Measurements from ENCODE around the gene LRBA.

Gene LRBA

GRCh38 chr4:150888625-150889024 lies 126.5 kb downstream of the LRBA start:
- no peaks in the 10 kb centered on the region for H3K27me3 Mint-ChIP-seq
- peaks cover 7% of the 10 kb centered on the region for H3K4me1 Mint-ChIP-seq
- H3K27ac Mint-ChIP-seq, result no peak overlapping the region
- no peaks in the 10 kb centered on the region for H3K9me3 Mint-ChIP-seq
- DNase-seq (ENCODE audit: low spot score in 2 of 2) (no peak), ATAC-seq (ENCODE audit: low read depth) (no peak)
- no peak overlapping the region for H3K4me3 Mint-ChIP-seq
- H3K36me3 Mint-ChIP-seq, result peaks cover 26% of the 10 kb centered on the region

- ATAC-seq (ENCODE audit: low read depth) (no peak), DNase-seq (ENCODE audit: low spot score in 2 of 2) (no peak)
- H3K4me3 Mint-ChIP-seq, result no peak overlapping the region
- peaks cover 23% of the 10 kb centered on the region for H3K36me3 Mint-ChIP-seq
- no peaks in the 10 kb centered on the region for H3K9me3 Mint-ChIP-seq
- H3K4me1 Mint-ChIP-seq, result peaks cover 7% of the 10 kb centered on the region
- H3K27ac Mint-ChIP-seq, result peak overlapping the region; percentile 1
- H3K27me3 Mint-ChIP-seq, result no peaks in the 10 kb centered on the region
Observed at GRCh38 chr4:150888217-150888616, 126.9 kb downstream of the LRBA start.

- H3K4me1 Mint-ChIP-seq, result peaks cover 7% of the 10 kb centered on the region
- peaks cover 18% of the 10 kb centered on the region for H3K36me3 Mint-ChIP-seq
- ATAC-seq (ENCODE audit: low read depth) (no peak), DNase-seq (ENCODE audit: low spot score in 2 of 2) (no peak)
- no peaks in the 10 kb centered on the region for H3K27me3 Mint-ChIP-seq
- no peak overlapping the region for H3K4me3 Mint-ChIP-seq
- no peak overlapping the region for H3K27ac Mint-ChIP-seq
- H3K9me3 Mint-ChIP-seq, result no peaks in the 10 kb centered on the region
Observed at GRCh38 chr4:150886597-150886996, 128.5 kb downstream of the LRBA start.

- H3K4me3 Mint-ChIP-seq, result no peak overlapping the region
- no peaks in the 10 kb centered on the region for H3K9me3 Mint-ChIP-seq
- no peak for DNase-seq (ENCODE audit: low spot score in 2 of 2)
- H3K27me3 Mint-ChIP-seq, result no peaks in the 10 kb centered on the region
- peaks cover 29% of the 10 kb centered on the region for H3K36me3 Mint-ChIP-seq
- no peak for ATAC-seq (ENCODE audit: low read depth)
- H3K4me1 Mint-ChIP-seq, result peaks cover 7% of the 10 kb centered on the region
- peak overlapping the region; percentile 49 for H3K27ac Mint-ChIP-seq
Observed at GRCh38 chr4:150884625-150885024, 130.5 kb downstream of the LRBA start.

- Mint-ChIP-seq H3K36me3 (peaks cover 41% of the 10 kb centered on the region), H3K4me1 (no peaks in the 10 kb centered on the region), H3K27ac (no peak overlapping the region), H3K9me3 (peaks cover 6% of the 10 kb centered on the region), H3K4me3 (no peak overlapping the region), H3K27me3 (no peaks in the 10 kb centered on the region)
- ATAC-seq (ENCODE audit: low read depth), result no peak
- no peak for DNase-seq (ENCODE audit: low spot score in 2 of 2)
Observed at GRCh38 chr4:150875367-150875766, 139.7 kb downstream of the LRBA start.

GRCh38 chr4:150874338-150875226 lies 140.5 kb downstream of the LRBA start:
- Mint-ChIP-seq H3K36me3 (peaks cover 35% of the 10 kb centered on the region), H3K9me3 (peaks cover 6% of the 10 kb centered on the region), H3K4me1 (no peaks in the 10 kb centered on the region), H3K4me3 (no peak overlapping the region), H3K27me3 (no peaks in the 10 kb centered on the region), H3K27ac (no peak overlapping the region)
- DNase-seq (ENCODE audit: low spot score in 2 of 2) (no peak), ATAC-seq (ENCODE audit: low read depth) (no peak)

- ATAC-seq (ENCODE audit: low read depth) (peak; percentile 89), DNase-seq (ENCODE audit: low spot score in 2 of 2) (peak; percentile 34 to 65)
Observed at GRCh38 chr4:150867148-150867547, 147.9 kb downstream of the LRBA start.

GRCh38 chr4:150863456-150863855 lies 151.6 kb downstream of the LRBA start:
- ATAC-seq (ENCODE audit: low read depth) (no peak), DNase-seq (ENCODE audit: low spot score in 2 of 2) (no peak)
- Mint-ChIP-seq H3K36me3 (no peaks in the 10 kb centered on the region), H3K4me1 (no peaks in the 10 kb centered on the region), H3K9me3 (no peaks in the 10 kb centered on the region), H3K27ac (no peak overlapping the region), H3K4me3 (no peak overlapping the region), H3K27me3 (no peaks in the 10 kb centered on the region)

More at GRCh38 chr4:150867148-150867547, 147.9 kb downstream of the LRBA start:
- Mint-ChIP-seq H3K27ac (no peak overlapping the region), H3K36me3 (no peaks in the 10 kb centered on the region), H3K4me3 (no peak overlapping the region), H3K27me3 (no peaks in the 10 kb centered on the region), H3K4me1 (no peaks in the 10 kb centered on the region), H3K9me3 (no peaks in the 10 kb centered on the region)

- DNase-seq (ENCODE audit: low spot score in 2 of 2), result no peak
- H3K4me3 Mint-ChIP-seq, result no peak overlapping the region
- H3K36me3 Mint-ChIP-seq, result no peaks in the 10 kb centered on the region
- H3K27ac Mint-ChIP-seq, result no peak overlapping the region
- no peaks in the 10 kb centered on the region for H3K4me1 Mint-ChIP-seq
- no peak for ATAC-seq (ENCODE audit: low read depth)
- no peaks in the 10 kb centered on the region for H3K27me3 Mint-ChIP-seq
- no peaks in the 10 kb centered on the region for H3K9me3 Mint-ChIP-seq
Observed at GRCh38 chr4:150862829-150863228, 152.3 kb downstream of the LRBA start.

GRCh38 chr4:150859453-150859852 lies 155.6 kb downstream of the LRBA start:
- DNase-seq (ENCODE audit: low spot score in 2 of 2) (no peak), ATAC-seq (ENCODE audit: low read depth) (no peak)
- H3K4me1 Mint-ChIP-seq, result no peaks in the 10 kb centered on the region
- H3K27ac Mint-ChIP-seq, result no peak overlapping the region
- no peaks in the 10 kb centered on the region for H3K9me3 Mint-ChIP-seq
- no peaks in the 10 kb centered on the region for H3K27me3 Mint-ChIP-seq
- H3K4me3 Mint-ChIP-seq, result no peak overlapping the region
- H3K36me3 Mint-ChIP-seq, result peaks cover 3% of the 10 kb centered on the region

- Mint-ChIP-seq H3K9me3 (no peaks in the 10 kb centered on the region), H3K4me1 (peaks cover 6% of the 10 kb centered on the region), H3K27me3 (no peaks in the 10 kb centered on the region), H3K4me3 (no peak overlapping the region), H3K36me3 (peaks cover 17% of the 10 kb centered on the region), H3K27ac (no peak overlapping the region)
- ATAC-seq (ENCODE audit: low read depth) (no peak), DNase-seq (ENCODE audit: low spot score in 2 of 2) (no peak)
Observed at GRCh38 chr4:150855981-150856510, 159.0 kb downstream of the LRBA start.

- H3K27me3 Mint-ChIP-seq, result no peaks in the 10 kb centered on the region
- H3K36me3 Mint-ChIP-seq, result peaks cover 20% of the 10 kb centered on the region
- no peak overlapping the region for H3K4me3 Mint-ChIP-seq
- H3K9me3 Mint-ChIP-seq, result no peaks in the 10 kb centered on the region
- ATAC-seq (ENCODE audit: low read depth) (no peak), DNase-seq (ENCODE audit: low spot score in 2 of 2) (no peak)
- peaks cover 6% of the 10 kb centered on the region for H3K4me1 Mint-ChIP-seq
- H3K27ac Mint-ChIP-seq, result peak overlapping the region; percentile 52
Observed at GRCh38 chr4:150854600-150854999, 160.5 kb downstream of the LRBA start.

GRCh38 chr4:150853882-150854281 lies 161.2 kb downstream of the LRBA start:
- H3K9me3 Mint-ChIP-seq, result no peaks in the 10 kb centered on the region
- H3K27me3 Mint-ChIP-seq, result no peaks in the 10 kb centered on the region
- no peak for ATAC-seq (ENCODE audit: low read depth)
- H3K4me3 Mint-ChIP-seq, result no peak overlapping the region
- peaks cover 22% of the 10 kb centered on the region for H3K36me3 Mint-ChIP-seq
- H3K27ac Mint-ChIP-seq, result no peak overlapping the region
- H3K4me1 Mint-ChIP-seq, result peaks cover 6% of the 10 kb centered on the region
- no peak for DNase-seq (ENCODE audit: low spot score in 2 of 2)

- H3K4me1 Mint-ChIP-seq, result peaks cover 6% of the 10 kb centered on the region
- ATAC-seq (ENCODE audit: low read depth) (no peak), DNase-seq (ENCODE audit: low spot score in 2 of 2) (no peak)
- H3K27ac Mint-ChIP-seq, result peak overlapping the region; percentile 12
- peaks cover 29% of the 10 kb centered on the region for H3K36me3 Mint-ChIP-seq
- H3K4me3 Mint-ChIP-seq, result no peak overlapping the region
- H3K9me3 Mint-ChIP-seq, result no peaks in the 10 kb centered on the region
- no peaks in the 10 kb centered on the region for H3K27me3 Mint-ChIP-seq
Observed at GRCh38 chr4:150852216-150852615, 162.9 kb downstream of the LRBA start.

- H3K36me3 Mint-ChIP-seq, result peaks cover 35% of the 10 kb centered on the region
- ATAC-seq (ENCODE audit: low read depth), result no peak
- DNase-seq (ENCODE audit: low spot score in 2 of 2), result no peak
- H3K27ac Mint-ChIP-seq, result no peak overlapping the region
- H3K4me3 Mint-ChIP-seq, result no peak overlapping the region
- H3K4me1 Mint-ChIP-seq, result peaks cover 6% of the 10 kb centered on the region
- no peaks in the 10 kb centered on the region for H3K9me3 Mint-ChIP-seq
- no peaks in the 10 kb centered on the region for H3K27me3 Mint-ChIP-seq
Observed at GRCh38 chr4:150849016-150849415, 166.1 kb downstream of the LRBA start.
